HG03196 (cell line): ENCODE results near the gene ZNRF2.

ENCODE experiments used
- ATAC-seq: cut with Tn5 transposase; IDR thresholded peaks from one replicate; pipeline ENCODE4 v1.9.1; 2021; ENCODE audit not compliant: unreplicated experiment

The ZNRF2 gene

DNA sequence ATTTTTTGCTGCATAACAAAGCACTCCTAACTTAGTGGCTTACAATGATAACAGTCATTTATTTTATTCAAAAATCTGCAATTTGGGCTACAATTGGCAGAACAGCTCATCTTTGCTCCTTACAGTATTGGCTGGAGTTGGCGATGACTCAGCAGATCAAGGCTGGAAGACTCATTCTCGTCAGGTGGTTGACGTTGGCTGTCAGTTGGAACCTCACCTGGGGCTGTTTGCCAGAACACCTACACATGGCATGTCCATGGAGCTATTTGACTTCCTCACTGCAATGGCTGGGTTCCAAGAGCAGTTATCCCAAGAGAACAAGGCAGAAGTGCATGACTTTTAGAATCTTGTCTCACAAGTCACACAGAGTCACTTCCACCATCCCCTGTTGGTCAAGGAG, 119.1 kb downstream of the ZNRF2 start:
- ATAC-seq: no peak

GRCh38 chr7:30405179-30405578, 120.8 kb downstream of the ZNRF2 start:
- no peak for ATAC-seq

DNA sequence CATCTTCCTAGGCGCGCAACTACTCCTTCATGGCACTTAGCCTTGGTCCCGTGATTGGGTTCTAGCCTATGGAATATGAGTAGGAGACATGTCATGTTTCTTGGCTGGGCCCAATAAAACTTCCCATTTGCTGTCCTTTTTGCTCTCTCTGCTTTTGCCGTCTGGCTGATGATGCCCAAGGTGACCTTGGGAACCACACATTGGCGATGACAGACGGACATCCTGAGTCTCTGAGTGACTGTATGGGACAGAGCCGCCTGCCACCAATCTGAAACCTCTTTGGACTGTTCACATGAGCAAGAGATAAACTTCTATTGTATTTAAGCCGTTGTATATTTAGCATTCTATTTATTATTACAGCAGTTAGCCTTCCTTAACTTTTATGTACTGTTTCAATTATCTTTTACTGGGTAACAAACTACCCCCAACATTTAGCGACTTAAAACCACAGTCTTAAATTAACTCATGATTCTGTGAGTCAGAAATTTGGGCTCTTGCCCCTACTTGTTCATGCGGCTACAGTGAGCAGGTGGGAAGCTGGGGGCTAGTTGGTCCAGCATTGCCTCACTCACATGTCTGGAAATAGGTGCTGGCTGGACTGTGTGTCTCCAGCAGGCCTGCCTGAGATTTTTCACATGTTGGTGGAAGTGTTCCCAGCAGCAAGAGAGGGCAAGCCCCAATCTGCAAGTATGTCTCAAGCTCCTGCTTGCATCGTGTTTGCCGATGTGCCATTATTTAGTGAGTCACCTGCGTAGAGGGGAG, 122.4 kb downstream of the ZNRF2 start:
- no peak for ATAC-seq

GRCh38 chr7:30411173-30411572, 126.8 kb downstream of the ZNRF2 start:
- no peak for ATAC-seq

GRCh38 chr7:30411897-30412296, 127.5 kb downstream of the ZNRF2 start:
- no peak for ATAC-seq

- ATAC-seq: no peak
Observed at GRCh38 chr7:30412782-30413504, 128.5 kb downstream of the ZNRF2 start.

DNA sequence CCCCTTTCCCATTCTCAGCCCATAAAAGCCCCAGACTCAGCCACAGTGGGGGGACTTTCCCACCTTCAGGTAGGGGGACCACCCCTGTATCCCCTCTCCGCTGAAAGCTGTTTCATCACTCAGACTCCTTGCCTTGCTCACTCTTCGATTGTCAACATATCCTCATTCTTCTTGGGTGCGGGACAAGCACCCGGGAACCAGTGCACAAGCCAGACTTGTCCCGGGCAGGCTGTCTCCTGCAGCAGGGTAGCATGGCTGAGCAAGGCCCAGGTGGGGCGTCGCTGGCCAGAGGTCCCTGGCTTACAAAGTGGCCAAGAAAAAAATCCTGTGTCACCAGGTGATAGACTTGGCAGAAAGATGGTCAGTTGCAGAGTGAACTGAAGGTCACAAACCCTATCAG, 129.5 kb downstream of the ZNRF2 start:
- ATAC-seq: no peak
